ENCODE results near the gene BCAS4.

Gene BCAS4

GRCh38 chr20:50814438-50815161, 19.7 kb downstream of the BCAS4 start:
- Histone ChIP-seq H3K4me3 (no peak overlapping the region), H3K27me3 (ENCODE audit: low read depth) (no peaks in the 10 kb centered on the region), H3K9me3 (no peaks in the 10 kb centered on the region), H3K36me3 (replicated peaks) (peaks cover 7% of the 10 kb centered on the region), H3K4me1 (peaks cover 9% of the 10 kb centered on the region)
- no peak for DNase-seq (ENCODE audit: low spot score in 2 of 2)
- in situ Hi-C loops (cut with MboI; ENCODE audit: low sequenced_read_pairs) = no loop called here

- no peak for DNase-seq (ENCODE audit: low spot score in 2 of 2)
- Histone ChIP-seq H3K4me3 (no peak overlapping the region), H3K27me3 (ENCODE audit: low read depth) (no peaks in the 10 kb centered on the region), H3K9me3 (no peaks in the 10 kb centered on the region), H3K4me1 (peaks cover 9% of the 10 kb centered on the region), H3K36me3 (replicated peaks) (peaks cover 7% of the 10 kb centered on the region)
- in situ Hi-C loops (cut with MboI; ENCODE audit: low sequenced_read_pairs) = no loop called here
These were observed 20.5 kb downstream of the BCAS4 start for GRCh38 chr20:50815162-50815989.

GRCh38 chr20:50817776-50818172, 22.9 kb downstream of the BCAS4 start:
- in situ Hi-C loops (cut with MboI; ENCODE audit: low sequenced_read_pairs) = no loop called here
- no peaks in the 10 kb centered on the region for H3K27me3 ChIP-seq (ENCODE audit: low read depth)
- H3K4me3 ChIP-seq = no peak overlapping the region
- no peak for DNase-seq (ENCODE audit: low spot score in 2 of 2)
- H3K9me3 ChIP-seq = no peaks in the 10 kb centered on the region
- H3K36me3 ChIP-seq (replicated peaks) = peaks cover 7% of the 10 kb centered on the region
- H3K4me1 ChIP-seq = peaks cover 9% of the 10 kb centered on the region

GRCh38 chr20:50819349-50819748, 24.5 kb downstream of the BCAS4 start:
- H3K9me3 ChIP-seq = no peaks in the 10 kb centered on the region
- peaks cover 7% of the 10 kb centered on the region for H3K36me3 ChIP-seq (replicated peaks)
- H3K27me3 ChIP-seq (ENCODE audit: low read depth) = no peaks in the 10 kb centered on the region
- DNase-seq (ENCODE audit: low spot score in 2 of 2) = no peak
- in situ Hi-C loops (cut with MboI; ENCODE audit: low sequenced_read_pairs) = no loop called here
- H3K4me1 ChIP-seq = peaks cover 9% of the 10 kb centered on the region
- H3K4me3 ChIP-seq = no peak overlapping the region

GRCh38 chr20:50820515-50821256, 25.8 kb downstream of the BCAS4 start:
- Histone ChIP-seq H3K4me3 (no peak overlapping the region), H3K9me3 (no peaks in the 10 kb centered on the region), H3K4me1 (peaks cover 9% of the 10 kb centered on the region), H3K27me3 (ENCODE audit: low read depth) (no peaks in the 10 kb centered on the region), H3K36me3 (replicated peaks) (peaks cover 7% of the 10 kb centered on the region)
- in situ Hi-C loops (cut with MboI; ENCODE audit: low sequenced_read_pairs) = no loop called here
- no peak for DNase-seq (ENCODE audit: low spot score in 2 of 2)

- no peaks in the 10 kb centered on the region for H3K9me3 ChIP-seq
- no peak overlapping the region for H3K4me3 ChIP-seq
- DNase-seq (ENCODE audit: low spot score in 2 of 2) = no peak
- in situ Hi-C loops (cut with MboI; ENCODE audit: low sequenced_read_pairs) = no loop called here
- peaks cover 9% of the 10 kb centered on the region for H3K4me1 ChIP-seq
- H3K36me3 ChIP-seq (replicated peaks) = peaks cover 7% of the 10 kb centered on the region
- H3K27me3 ChIP-seq (ENCODE audit: low read depth) = no peaks in the 10 kb centered on the region
These were observed 26.5 kb downstream of the BCAS4 start for GRCh38 chr20:50821257-50821921.

- Histone ChIP-seq H3K36me3 (replicated peaks) (peaks cover 7% of the 10 kb centered on the region), H3K4me3 (no peak overlapping the region), H3K4me1 (peaks cover 9% of the 10 kb centered on the region), H3K27me3 (ENCODE audit: low read depth) (no peaks in the 10 kb centered on the region), H3K9me3 (no peaks in the 10 kb centered on the region)
- in situ Hi-C loops (cut with MboI; ENCODE audit: low sequenced_read_pairs) = no loop called here
- no peak for DNase-seq (ENCODE audit: low spot score in 2 of 2)
These were observed 27.1 kb downstream of the BCAS4 start for GRCh38 chr20:50821994-50822393.

DNA sequence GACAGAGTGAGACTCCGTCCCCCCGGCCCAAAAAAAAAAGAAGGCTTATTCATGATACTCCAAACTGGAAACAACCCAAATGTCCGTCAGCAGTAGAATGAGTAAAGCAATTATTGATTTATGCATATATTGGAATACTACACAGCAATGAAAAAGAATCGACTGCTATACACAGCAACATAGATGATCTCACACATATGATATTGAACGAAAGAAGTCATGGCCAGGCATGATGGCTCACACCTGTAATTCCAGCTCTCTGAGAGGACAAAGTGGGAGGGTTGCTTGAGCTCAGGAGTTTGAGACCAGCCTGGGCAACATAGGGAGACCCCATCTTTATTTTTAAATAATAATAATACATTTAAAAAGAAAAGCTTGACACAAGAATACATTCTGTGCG, 28.5 kb downstream of the BCAS4 start:
- Histone ChIP-seq H3K4me1 (peaks cover 5% of the 10 kb centered on the region), H3K36me3 (replicated peaks) (peaks cover 7% of the 10 kb centered on the region), H3K9me3 (no peaks in the 10 kb centered on the region), H3K4me3 (no peak overlapping the region), H3K27me3 (ENCODE audit: low read depth) (no peaks in the 10 kb centered on the region)
- in situ Hi-C loops (cut with MboI; ENCODE audit: low sequenced_read_pairs) = no loop called here
- DNase-seq (ENCODE audit: low spot score in 2 of 2) = no peak

GRCh38 chr20:50824137-50824536, 29.3 kb downstream of the BCAS4 start:
- Histone ChIP-seq H3K27me3 (ENCODE audit: low read depth) (no peaks in the 10 kb centered on the region), H3K9me3 (no peaks in the 10 kb centered on the region), H3K36me3 (replicated peaks) (peaks cover 3% of the 10 kb centered on the region), H3K4me1 (no peaks in the 10 kb centered on the region), H3K4me3 (no peak overlapping the region)
- no peak for DNase-seq (ENCODE audit: low spot score in 2 of 2)
- in situ Hi-C loops (cut with MboI; ENCODE audit: low sequenced_read_pairs) = no loop called here

- Histone ChIP-seq H3K4me3 (no peak overlapping the region), H3K9me3 (no peaks in the 10 kb centered on the region), H3K36me3 (replicated peaks) (no peaks in the 10 kb centered on the region), H3K4me1 (no peaks in the 10 kb centered on the region), H3K27me3 (ENCODE audit: low read depth) (no peaks in the 10 kb centered on the region)
- in situ Hi-C loops (cut with MboI; ENCODE audit: low sequenced_read_pairs) = no loop called here
- no peak for DNase-seq (ENCODE audit: low spot score in 2 of 2)
These were observed 31.3 kb downstream of the BCAS4 start for GRCh38 chr20:50826121-50826520.

- Histone ChIP-seq H3K9me3 (no peaks in the 10 kb centered on the region), H3K27me3 (ENCODE audit: low read depth) (no peaks in the 10 kb centered on the region), H3K4me1 (no peaks in the 10 kb centered on the region), H3K4me3 (no peak overlapping the region), H3K36me3 (replicated peaks) (0 out of 2 replicates have a peak, but pooled peaks cover 4% of the 10 kb centered on the region)
- DNase-seq (ENCODE audit: low spot score in 2 of 2) = no peak
- in situ Hi-C loops (cut with MboI; ENCODE audit: low sequenced_read_pairs) = no loop called here
These were observed 33.7 kb downstream of the BCAS4 start for GRCh38 chr20:50828363-50829136.

DNA sequence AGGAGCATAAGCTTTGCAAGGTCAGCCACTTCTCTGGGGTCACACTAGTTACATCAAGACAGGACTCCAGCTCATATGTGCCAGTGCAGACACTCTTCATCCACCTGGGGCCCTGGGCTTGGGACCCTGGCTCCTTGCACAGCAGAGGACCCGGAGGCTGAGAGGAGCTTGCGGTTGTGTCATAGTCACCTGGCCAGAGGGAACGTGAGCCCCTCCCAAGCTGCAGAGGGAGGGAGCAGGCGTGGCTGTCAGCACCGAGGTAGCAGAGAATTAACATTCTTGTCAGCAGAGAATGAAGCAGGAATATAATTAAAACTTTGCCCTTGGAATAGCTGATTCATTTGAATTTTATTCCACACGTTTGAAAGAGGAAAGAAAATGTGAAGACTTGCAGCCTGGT, 36.8 kb downstream of the BCAS4 start:
- in situ Hi-C loops (cut with MboI; ENCODE audit: low sequenced_read_pairs) = no loop called here
- no peaks in the 10 kb centered on the region for H3K9me3 ChIP-seq
- H3K4me1 ChIP-seq = no peaks in the 10 kb centered on the region
- 0 out of 2 replicates have a peak, but pooled peaks cover 4% of the 10 kb centered on the region for H3K36me3 ChIP-seq (replicated peaks)
- no peak overlapping the region for H3K4me3 ChIP-seq
- H3K27me3 ChIP-seq (ENCODE audit: low read depth) = no peaks in the 10 kb centered on the region
- DNase-seq (ENCODE audit: low spot score in 2 of 2) = no peak

GRCh38 chr20:50834599-50835005, 39.7 kb downstream of the BCAS4 start:
- in situ Hi-C loops (cut with MboI; ENCODE audit: low sequenced_read_pairs) = no loop called here
- H3K4me3 ChIP-seq = no peak overlapping the region
- 0 out of 2 replicates have a peak, but pooled peaks cover 4% of the 10 kb centered on the region for H3K36me3 ChIP-seq (replicated peaks)
- no peaks in the 10 kb centered on the region for H3K27me3 ChIP-seq (ENCODE audit: low read depth)
- no peaks in the 10 kb centered on the region for H3K9me3 ChIP-seq
- no peak for DNase-seq (ENCODE audit: low spot score in 2 of 2)
- no peaks in the 10 kb centered on the region for H3K4me1 ChIP-seq
